ENCODE data around the gene ABHD14A.
"Not testable (repeated sequence)": the region's sequence is repeated elsewhere in the genome, so short reads cannot be mapped to it uniquely, and the experiment has no call there.

Gene ABHD14A

DNA sequence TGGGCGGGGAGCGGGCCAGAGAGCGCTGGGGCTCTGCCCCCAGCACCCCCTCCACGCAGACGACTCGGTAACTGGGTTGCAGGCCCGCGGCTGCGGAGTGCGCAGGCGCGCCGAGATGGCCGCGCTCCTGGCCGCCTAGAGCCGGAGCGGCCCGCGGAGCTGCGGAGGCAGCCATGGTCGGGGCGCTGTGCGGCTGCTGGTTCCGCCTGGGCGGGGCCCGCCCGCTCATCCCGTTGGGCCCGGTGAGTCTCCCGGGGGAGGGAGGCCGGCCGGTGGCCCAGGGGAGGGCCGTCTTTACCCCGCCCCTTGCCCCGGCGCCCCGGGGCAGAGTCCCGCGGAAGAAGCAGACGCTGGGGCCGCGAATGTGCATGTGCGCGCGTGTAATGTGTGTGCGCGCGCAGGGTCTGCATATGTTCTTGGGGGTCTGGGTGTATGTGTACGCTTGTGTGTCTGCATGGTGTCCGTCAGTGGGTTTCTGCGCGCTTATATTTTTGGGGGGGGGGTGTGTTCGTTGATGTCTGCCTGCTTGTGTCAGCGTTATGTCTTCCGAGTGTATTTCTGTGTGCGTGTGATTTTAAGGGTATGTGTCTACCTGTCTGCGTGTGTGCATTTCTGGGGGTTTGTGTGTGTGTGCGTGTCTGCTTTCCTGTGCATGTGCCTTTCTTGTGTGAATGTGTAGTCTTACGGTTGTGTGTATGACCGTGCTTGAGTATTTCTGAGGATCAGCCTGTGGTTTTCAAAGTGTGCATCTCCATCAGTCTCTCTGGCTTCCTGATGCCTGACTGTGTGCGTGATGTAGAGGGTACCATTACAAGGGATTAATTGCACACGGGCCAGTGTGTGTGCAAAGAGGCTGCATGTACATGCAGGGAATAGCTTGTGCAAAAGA, at the start of gene ABHD14A:
Gene ABHD14A (plus strand): TSS at position 102 of the 889 bp plus-strand sequence. CDS start 72 bp downstream, at position 174.
- no peak for DNase-seq

DNA sequence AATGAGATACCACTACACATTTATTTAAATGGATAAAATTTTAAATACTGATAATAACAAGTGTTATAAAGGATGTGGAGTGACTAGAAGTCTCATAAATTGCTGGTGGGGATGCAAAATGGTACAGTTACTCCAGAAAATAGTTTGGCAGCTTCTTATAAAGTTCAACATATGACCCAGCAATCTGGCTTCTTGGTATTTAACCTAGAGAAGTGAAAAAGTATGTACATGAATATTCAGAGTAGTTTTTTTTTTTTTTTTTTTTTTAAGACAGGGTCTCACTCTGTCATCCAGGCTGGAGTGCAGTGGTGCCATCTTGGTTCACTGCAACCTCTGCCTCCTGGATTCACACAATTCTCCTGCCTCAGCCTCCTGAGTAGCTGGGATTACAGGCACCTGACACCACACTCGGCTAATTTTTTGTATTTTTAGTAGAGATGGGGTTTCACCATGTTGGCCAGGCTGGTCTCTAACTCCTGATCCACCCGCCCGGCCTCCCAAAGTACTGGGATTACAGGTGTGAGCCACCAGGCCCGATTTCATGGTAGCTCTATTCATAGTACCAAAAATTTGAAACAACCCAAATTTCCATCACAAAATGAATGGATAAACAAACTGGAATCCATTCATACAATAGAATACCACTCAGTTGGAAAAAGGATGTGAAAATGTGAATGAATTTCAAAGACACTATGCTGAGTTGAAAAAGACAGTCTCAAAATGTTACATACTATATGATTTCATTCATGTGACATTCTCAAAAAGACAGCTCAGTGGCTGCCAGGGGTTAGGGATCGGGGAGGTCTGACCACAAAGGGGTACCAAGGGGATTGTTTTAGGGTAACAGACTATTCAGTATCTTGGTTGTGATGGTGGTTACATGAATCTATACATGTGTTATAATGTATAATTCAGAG, 47.5 kb upstream of the ABHD14A start:
- DNase-seq = no peak

DNA sequence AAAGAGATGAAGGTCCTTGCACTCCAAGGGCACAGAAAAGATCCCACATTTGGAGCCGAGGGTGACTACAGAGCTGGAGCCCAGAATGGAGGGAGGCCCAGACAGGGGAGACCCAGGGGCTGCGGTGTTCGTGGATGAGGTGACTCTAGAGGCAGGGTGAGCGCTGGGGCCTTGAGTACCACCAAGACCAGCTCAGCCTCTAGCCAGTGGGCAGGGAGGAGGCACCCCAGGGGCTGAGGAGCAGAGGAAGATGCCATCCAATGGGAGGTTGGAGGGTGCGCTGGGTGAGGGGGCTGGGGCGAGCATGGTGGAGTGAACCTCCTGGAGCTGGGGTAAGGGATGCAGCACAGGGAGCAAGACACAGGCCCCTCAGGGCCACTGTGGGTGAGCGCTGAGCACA, 46.4 kb upstream of the ABHD14A start:
- no peak for DNase-seq

DNA sequence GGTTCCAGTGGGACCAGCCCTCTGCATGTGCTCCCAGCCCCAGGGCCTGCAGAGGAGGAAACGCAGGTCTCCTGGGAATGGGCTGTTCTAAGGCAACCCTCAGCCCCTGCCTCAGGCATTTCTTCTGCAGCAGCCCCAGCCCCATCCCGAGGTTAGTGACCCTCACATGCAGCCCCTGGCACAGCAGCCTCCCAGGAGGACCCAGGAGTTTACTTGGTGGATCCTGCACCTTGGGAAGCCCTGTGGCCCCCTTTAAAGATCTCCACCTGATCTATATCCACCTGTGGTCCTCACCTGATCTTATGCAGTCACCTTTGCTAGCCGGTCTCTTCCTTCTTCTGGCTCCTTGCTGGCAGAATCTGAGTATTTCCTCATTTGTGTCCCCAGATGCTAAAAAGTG, 45.9 kb upstream of the ABHD14A start:
- DNase-seq = not testable (repeated sequence)

DNA sequence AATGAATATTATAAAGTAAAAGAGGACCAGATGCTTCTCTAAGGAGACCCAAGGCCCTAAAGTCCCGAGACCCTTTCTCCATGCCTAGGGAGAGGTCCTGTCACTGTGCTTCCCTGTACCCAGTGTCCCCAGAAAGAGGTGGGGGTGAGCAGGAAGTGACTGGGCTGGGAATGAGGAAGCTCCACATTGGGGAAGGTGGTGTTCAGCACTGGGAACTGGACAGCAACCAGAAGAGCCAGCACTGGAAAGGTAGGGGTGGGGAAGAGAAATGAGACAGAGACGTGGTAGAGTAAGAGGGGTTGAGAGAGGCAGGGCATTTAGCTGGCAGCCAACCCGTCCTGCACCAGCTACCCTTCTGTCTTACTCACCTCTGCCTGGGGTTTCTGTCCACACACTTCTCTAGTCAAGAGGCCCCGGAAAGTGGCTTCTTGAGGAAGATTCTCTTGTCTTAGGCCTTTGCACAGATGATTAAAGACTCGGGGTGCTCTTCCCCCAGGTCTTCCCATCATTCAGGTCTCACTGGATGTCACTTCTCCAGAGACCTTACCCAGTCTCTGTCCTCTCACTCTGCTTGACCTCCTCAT, 45.4 kb upstream of the ABHD14A start:
- no peak for DNase-seq

DNA sequence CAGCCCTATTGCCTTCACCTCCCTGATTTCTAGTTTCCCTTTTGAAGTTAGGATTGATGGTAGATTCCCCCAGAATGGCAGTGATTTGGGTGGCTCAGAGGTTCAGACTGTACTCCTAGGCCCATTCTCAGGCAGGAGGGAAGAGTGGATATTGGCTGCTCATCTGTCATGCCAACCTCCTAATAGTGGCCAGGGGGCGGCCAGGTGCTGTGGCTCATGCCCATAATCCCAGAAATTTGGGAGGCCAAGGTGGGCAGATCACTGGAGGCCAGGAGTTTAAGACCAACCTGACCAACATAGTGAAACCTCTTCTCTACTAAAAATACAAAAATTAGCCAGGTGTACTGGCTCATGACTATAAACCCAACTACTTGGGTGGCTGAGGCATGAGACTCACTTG, 44.4 kb upstream of the ABHD14A start:
- no peak for DNase-seq

DNA sequence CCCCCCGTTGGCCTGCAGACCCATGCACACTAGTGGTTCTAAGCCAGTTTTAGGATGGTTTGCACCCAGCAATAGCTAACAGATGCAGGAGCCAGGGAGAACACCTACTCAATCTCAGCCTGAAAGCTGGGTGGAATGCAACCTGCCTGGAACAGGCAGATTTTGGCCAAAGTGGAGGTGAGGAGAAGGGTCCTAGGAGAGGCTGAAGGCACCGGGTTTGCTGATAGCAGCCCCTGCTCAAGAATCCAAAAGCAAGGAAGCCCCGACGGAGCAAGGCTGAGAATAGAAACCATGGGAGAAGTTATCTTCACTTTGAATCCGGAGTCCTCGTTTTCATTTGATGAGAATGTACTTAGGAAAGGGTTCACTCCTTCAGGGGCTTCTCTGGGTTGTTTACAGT, 43.1 kb upstream of the ABHD14A start:
- no peak for DNase-seq

DNA sequence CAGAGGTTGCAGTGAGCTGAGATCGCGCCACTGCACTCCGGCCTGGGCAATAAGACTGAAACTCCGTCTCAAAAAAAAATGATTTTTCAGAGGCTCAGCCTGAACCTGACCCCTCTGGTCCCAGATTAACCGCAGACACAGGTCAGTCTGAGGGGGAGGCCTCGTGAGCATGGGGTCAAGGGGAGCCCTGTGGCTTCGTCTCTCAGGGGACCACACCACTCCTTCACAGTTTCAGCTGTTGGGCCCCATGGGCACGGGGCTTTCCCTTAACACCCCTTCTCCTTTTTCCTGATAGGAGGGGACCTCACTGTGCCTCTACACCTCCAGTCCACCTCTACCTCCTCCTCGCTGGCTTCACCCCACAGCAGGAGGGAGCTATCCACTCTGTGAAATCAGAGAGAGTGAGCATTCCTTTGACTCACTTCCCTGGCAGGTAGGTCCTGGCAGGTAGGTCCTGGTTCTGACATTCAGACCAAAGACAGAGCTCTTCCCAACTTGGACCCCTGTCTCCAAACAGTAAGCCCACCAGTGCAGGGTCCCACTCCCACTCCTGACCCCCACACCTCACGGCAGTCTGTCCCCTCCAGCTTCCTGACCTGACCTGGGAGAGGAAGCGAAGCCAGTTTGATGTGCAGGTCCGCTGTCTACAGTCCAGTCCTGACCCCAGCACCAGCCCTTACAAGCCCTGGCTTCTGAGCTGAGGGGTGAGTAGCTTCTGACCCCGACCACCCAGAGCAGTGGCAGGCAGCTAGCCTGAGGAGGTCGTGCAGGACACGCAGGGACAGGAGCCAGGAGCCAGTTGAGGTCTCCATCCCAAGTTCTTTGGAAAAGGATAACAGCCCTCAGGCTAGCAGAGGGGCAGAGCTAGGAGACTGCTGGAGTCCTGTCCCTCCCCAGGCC, 42.1 kb upstream of the ABHD14A start:
- DNase-seq = no peak

DNA sequence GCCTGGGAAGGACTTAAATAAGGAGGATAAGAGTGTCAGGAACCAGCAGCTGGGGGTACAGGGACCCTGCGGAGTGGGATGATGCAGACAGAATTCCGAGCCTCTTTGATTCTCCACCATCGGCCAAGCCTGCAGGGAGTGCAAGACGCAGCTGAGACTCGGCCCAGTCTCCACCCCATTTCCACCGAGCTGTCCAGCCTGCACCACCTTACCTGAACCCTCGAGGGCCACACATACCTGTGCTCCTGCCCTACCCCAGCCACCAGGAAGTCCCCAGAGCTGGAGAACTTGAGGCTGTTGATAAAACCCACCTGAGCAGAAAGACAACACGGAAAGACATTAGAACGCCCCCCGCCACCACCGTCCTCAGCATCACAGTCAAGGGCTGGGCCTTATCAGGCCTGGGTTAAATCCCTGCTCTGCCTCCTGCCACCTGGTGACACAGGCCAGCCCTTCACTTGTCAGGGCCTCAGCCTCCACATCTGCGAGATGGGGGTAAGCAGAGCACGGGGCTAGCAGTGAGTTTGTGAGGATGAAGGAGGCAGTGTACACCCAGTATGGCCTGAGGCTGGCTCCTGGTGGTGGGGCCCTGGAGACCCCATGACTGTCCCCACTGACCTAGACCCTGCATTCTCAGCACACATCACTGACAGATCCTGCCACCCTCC, 41.3 kb upstream of the ABHD14A start:
- no peak for DNase-seq

DNA sequence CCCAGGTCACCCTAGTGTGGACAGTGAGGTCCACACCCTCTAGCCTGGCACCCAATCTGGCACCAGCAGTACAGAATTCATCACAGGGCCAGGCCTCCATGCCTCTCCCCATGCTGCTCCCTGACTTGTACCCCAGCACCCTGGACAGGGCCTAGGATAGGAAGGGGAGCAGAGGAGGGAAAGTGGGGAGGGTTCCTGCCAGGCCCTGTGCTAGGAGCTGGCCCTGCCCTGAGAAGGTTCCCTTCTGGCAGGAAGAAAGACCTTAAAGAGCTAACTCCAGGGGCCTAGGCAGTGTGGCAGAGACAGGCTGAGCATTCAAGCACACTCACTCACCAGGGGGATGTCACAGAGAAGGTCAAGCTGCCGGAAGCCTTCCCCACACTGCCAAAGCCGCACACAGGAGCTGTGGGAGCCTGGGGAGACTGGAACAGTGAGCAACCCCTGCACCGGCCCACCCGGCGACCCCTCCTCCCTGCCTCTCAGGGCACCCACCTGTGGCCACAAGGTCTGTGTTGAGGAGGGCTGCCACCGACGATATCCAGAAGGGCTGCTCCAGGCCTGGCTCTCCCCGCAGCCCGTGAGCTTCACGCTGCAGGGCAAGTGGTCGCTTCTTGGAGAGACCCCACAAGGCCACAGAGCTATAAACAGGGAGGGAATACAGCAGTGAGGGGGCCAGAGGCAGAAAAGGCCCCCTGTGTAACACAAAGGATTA, 40.6 kb upstream of the ABHD14A start:
- DNase-seq = no peak

DNA sequence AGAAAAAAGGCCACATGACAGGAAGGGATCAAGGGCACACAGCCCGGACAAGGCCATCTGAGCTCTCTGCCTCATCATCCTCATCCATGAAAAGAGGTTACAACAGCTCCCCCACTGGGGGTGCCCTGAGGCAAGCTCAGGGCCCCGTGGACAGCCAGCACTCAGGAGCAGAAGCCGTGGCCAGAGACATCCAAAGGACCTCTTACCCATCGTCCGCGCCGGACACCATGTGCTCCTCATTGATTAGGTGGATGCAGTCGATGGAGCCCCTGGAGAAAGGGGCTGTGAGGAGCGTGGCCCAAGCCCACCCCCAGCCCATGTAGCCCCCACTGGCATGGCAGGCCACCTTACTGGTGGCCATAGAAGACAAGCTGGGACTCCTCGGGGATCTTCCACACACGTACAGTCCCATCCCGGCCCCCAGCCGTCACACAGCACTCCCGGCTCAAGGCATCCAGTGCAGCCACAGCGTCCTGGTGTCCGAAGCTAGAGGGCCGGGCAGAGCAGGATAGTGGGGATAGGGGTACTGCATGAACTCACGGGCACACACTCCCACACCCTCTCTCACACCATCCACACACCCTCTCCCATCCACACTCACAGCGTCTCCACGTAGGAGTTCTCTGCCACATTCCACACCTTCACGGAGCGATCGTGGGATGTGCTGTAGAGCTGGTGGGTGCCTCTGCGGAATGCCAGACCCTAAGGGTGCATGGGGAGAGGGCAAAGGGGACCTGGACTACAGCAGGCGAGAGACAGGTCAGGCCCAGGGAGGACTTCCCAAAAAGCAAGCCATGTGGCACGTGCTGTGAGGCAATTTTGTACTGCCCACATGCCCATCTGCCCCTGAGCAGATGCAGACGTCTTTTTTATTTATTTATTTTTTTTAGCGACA, 39.6 kb upstream of the ABHD14A start:
- DNase-seq = no peak

DNA sequence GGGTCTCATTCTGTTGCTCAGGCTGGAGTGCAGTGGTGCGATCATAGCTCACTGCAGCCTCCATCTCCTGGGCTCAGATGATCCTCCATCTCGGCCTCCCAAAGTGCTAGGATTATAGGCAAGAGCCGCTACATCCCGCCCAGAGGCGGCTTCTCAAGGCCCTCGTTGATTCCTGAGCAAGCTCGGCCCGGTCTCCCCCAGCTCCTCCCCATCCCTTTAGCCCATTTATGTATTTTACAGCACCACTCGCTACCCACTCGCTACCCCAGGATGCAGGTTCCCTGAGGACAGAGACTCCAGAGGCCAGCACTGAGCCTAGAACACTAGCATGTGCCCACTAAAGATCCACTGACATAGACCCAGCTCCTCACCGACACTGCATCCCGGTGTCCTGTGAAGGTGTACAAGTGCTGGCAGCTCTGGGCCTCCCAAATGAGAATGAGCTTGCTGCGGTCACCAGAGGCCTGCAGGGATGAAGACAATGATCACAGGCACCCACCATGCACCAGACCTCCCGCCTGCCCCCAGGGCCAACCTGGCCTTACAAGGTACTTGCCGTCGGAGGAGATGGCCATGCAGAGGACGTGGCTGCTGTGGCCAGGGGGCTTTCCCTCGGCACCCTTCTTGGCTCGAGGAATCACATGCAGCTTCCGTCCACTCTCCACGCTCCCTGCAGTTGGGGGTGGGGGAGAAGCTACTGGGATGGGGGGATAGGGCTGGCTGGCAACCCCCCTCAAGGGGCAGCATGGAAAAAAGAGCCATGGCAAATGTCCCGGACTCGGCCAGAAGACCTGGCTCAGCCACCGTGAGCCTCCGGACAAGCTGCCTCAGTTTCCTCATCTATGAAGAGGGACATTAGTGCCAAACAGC, 38.7 kb upstream of the ABHD14A start:
- no peak for DNase-seq

DNA sequence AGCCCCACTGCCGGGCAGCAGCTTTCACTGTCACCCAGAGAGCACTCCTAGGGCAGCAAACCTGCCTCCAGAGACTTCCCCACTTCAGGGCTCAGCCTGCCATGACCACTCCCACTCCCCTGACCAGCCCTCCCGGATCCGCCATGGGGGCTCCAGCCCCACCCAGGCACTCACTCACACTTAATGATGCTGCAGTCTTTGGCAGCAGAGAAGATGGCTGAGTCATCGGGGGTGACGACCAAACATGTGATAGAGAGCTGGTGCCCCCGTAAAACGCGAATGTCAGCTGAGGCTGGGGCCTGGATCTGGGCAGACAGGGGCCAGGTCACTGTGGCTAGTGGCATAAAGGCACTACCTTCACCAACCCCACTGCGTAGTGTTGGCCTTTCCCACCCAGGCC, 37.9 kb upstream of the ABHD14A start:
- no peak for DNase-seq

DNA sequence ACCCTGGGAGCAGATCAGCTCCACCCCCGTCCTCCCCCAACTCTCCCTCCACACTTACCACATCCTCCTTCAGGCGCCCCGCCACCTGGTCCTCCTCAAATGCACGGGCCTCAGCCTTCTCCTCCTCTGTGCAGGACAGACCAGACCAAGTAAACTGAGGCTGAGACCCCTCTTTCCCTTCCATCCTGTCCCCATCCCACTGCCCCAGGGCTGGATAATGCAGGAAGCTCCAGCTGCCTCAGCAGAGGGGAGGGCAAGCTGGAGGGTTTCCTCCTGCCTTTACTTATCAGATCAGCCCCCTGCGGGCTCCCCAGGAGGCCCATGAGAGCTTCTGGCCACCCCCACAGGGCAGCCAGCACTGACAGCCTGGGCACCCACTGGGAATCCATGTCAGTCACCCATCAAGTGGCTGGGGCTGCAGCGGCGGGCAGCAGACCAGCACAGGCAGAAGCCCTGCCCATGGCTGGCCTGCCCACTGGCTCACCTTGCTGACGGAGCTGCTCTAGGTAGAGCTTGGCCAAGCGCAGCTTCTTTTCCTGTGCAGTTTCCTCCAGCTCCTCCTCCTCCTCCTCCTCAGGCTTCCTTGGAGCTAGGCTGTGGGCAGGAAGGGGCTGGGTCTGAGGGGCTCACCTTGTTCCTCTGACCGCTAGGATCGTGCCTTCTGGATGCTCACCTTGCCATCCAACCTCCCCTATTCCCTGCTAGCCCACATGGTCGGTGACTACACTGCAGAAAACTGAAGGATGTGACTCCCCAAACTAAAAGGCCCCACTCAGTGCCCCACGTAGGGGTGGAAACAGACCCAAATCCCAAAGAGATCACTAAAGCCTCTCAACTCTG, 37.0 kb upstream of the ABHD14A start:
- DNase-seq = no peak

DNA sequence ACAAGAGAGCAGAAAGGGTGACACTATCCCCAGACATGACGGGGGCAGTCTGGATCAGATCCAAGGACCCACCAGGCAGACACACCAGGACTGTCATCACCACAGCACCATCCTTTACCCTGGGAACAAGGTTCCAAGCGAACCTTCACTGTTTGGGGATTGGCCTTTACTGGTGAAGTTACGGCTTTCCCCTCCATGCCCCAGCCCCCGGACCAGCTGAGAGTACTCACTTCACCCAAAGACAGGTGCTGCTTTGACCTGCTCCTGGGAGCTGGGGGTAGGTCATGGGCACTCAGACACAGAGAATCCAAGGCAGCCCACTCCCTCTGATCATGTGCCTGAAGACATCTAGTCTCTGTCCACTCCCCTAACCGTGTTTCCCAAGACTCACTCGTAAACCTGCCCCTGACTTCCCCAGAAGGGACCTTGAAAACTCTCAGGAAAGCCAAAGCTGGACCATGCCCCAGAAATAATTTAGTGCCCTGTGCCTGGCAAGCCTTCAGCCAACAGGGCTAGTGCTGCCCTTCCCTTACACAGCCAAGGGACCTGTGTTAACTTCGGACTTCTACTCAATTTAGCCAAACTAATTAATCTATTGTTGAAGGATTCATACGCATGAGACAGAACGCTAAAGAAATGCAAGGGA, 36.0 kb upstream of the ABHD14A start:
- no peak for DNase-seq

DNA sequence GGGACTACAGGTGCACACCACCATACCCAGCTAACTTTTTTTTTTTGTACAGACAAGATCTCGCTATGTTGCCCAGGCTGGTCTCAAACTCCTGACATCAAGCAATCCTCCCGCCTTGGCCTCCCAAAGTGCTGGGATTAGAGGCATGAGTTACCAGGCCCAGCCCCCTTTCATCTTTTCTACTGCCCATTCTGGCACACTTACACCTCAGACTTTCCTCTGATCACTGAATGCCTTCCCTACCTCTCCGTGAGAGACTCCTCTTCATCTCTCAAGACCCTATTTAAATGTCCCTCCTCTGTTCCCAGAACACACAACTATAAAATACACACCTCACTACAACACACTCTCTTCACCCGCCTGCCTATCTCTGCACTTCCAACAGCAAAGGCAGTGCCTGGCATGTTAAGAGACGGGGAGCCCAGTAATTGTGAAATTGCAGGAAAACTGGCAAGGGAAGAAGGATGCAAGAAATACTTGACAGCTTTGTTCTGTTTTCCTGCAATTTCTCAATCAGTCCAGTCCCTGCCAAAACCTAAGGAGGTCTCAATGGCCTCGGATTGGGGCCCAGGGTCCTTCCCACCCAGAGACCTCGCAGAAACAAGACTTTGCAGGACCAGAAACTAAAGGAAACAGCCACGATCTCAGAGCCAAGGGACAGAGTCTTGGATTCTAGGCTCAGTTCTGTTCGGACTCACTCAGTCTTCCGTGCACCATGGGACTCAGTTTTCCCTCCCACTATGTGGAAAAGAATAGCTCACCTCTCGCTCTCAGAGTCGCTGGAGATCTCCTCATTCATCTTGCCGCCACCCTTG, 34.0 kb upstream of the ABHD14A start:
- DNase-seq = no peak

DNA sequence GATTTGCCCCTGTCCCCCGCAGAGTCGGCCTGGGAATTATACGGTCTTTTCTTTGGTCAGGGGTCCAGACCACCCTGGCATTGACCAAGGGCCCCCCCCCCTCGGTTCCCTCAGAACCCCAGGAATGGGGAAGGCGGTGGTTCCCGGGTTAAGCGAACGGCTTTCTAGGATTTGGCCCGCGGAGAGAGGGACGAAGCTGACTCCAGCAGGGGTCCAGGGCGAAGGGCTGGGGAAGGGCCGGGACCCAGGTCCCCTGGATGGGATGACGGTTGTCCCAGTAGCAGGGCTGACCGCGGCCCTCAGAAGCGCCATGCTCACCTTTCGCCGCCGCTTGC, 33.4 kb upstream of the ABHD14A start:
- DNase-seq = no peak

Measured in cortex of kidney (tissue), 1 donor.